ENCODE data around the gene ABCC1. TPM values are rescaled to one million over a fixed set of nuclear protein-coding genes. Genes with fewer than 3 reads are reported as not detected.

Gene ABCC1
- total RNA-seq, 1 experiment from 2014 or later = 61.9 TPM

DNA sequence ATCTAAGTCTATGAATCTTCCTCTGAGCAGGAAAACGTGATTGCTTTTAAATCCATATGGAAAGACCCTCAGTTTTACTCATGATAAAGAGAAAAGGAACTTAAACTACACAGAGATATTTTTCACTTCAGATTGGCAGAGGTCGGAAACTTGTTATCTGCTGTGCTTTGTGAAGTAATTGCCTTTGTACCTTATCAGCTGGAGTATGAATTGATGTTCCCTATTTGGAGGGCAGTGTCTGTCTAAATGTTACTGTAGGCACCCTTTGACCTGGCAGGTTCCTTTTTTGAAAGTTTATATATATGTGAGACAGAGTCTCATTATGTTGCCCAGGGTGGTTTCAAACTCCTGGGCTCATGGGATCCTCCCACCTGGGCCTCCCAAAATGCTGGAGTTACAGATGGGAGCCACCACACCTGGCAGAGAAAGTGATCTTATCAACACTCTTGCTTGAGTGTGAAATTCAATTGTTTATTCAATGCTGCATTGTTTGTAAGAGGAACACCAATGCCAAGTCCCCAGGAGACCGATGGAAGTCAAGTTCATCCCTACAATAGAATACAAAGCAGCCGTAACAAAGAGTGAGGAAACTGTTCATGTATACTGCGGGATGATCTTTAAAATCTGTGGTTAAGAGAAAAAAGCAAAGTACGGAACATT, 52.3 kb downstream of the ABCC1 start:
- POLR2A ChIA-PET = no interaction called here
- no peak overlapping the region for H3K4me3 Mint-ChIP-seq
- H3K36me3 Mint-ChIP-seq = no peaks in the 10 kb centered on the region
- no peaks in the 10 kb centered on the region for H3K27me3 Mint-ChIP-seq (ENCODE audit: low read depth)
- no peak overlapping the region; the same call in 1 of the 2 replicates for H3K27ac Mint-ChIP-seq
- H3K9me3 Mint-ChIP-seq = no peaks in the 10 kb centered on the region
- no peak for ATAC-seq
- CTCF ChIA-PET = interaction anchor here (1.3 kb wide), 1 partner anchor 13 kb away, joined by 3 read pairs; no protein-coding TSS in a partner anchor
- no peak for TF ChIP-seq SMAD4 (CRISPR knock-in tag; IDR thresholded peaks at IDR 0.05)
- no peak for TF ChIP-seq ZNF671 (CRISPR knock-in tag; IDR thresholded peaks at IDR 0.05)
- no peak for TF ChIP-seq MYBL2 (CRISPR knock-in tag; IDR thresholded peaks at IDR 0.05)
- no peak for TF ChIP-seq ZNF263 (CRISPR knock-in tag; IDR thresholded peaks at IDR 0.05; ENCODE audit: low read depth)
- no peak for TF ChIP-seq JUN (CRISPR knock-in tag; IDR thresholded peaks at IDR 0.05)
- TF ChIP-seq IRF2 (CRISPR knock-in tag; IDR thresholded peaks at IDR 0.05; ENCODE audit: borderline replicate concordance, low read depth) = no peak
- TF ChIP-seq USF1 (CRISPR knock-in tag; IDR thresholded peaks at IDR 0.05) = no peak
- no peak for TF ChIP-seq NR2C2 (CRISPR knock-in tag; IDR thresholded peaks at IDR 0.05)
- no peak for TF ChIP-seq KAT7 (CRISPR knock-in tag; IDR thresholded peaks at IDR 0.05; ENCODE audit: borderline replicate concordance)
- TF ChIP-seq NFYB (CRISPR knock-in tag; conservative IDR thresholded peaks at IDR 0.05; ENCODE audit: low read depth) = no peak
- TF ChIP-seq MXD4 (CRISPR knock-in tag; IDR thresholded peaks at IDR 0.05; ENCODE audit: borderline replicate concordance) = no peak
- TF ChIP-seq, protein P1, sequence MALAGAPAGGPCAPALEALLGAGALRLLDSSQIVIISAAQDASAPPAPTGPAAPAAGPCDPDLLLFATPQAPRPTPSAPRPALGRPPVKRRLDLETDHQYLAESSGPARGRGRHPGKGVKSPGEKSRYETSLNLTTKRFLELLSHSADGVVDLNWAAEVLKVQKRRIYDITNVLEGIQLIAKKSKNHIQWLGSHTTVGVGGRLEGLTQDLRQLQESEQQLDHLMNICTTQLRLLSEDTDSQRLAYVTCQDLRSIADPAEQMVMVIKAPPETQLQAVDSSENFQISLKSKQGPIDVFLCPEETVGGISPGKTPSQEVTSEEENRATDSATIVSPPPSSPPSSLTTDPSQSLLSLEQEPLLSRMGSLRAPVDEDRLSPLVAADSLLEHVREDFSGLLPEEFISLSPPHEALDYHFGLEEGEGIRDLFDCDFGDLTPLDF (CRISPR knock-in tag; IDR thresholded peaks at IDR 0.05) = no peak
- TF ChIP-seq E2F4 (CRISPR knock-in tag; IDR thresholded peaks at IDR 0.05; ENCODE audit: borderline replicate concordance, low read depth) = no peak
- TF ChIP-seq MLX (CRISPR knock-in tag; IDR thresholded peaks at IDR 0.05) = no peak
- DNase-seq (ENCODE audit: low spot score) = no peak
- peaks cover 9% of the 10 kb centered on the region for H3K4me1 Mint-ChIP-seq

GRCh38 chr16:16003719-16004313, 54.4 kb downstream of the ABCC1 start:
- no peak for ATAC-seq
- DNase-seq (ENCODE audit: low spot score) = no peak
- Mint-ChIP-seq H3K27me3 (ENCODE audit: low read depth) (no peaks in the 10 kb centered on the region), H3K36me3 (peaks cover under 1% of the 10 kb centered on the region; the same call in 1 of the 2 replicates), H3K27ac (no peak overlapping the region), H3K9me3 (no peaks in the 10 kb centered on the region), H3K4me3 (no peak overlapping the region), H3K4me1 (no peaks in the 10 kb centered on the region)
- CTCF ChIA-PET = no interaction called here
- POLR2A ChIA-PET = no interaction called here
- peak; percentile 40; the same call in 1 of the 2 replicates for TF ChIP-seq ZNF263 (CRISPR knock-in tag; IDR thresholded peaks at IDR 0.05; ENCODE audit: low read depth)
- TF ChIP-seq FOXK1 (CRISPR knock-in tag; IDR thresholded peaks at IDR 0.05) = no peak

DNA sequence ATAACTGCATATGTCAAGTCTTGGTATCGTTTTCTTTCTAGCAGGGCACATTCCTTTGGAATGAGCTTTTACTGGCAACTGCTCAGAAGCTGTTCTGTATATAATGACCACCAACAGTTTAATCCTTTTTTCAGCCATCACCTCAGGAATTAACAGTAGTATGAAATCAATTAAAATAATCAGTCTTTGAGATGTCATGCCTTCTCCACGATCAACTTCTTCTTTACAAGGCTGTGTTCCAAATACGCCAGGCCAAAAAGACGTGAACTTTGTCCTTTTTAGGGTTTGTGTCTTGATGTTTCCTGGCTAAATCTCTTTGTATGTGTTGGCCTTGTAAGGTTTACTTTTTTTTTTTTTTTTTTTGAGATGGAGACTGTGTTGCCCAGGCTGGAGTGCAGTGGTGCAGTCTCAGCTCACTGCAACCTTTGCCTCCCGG, 54.9 kb downstream of the ABCC1 start:
- ChIA-PET CTCF (no interaction called here), POLR2A (interaction anchor here (0.6 kb wide), 1 partner anchor 370 kb away, joined by 3 read pairs; no protein-coding TSS in a partner anchor)
- Mint-ChIP-seq H3K4me3 (no peak overlapping the region), H3K27ac (no peak overlapping the region), H3K4me1 (no peaks in the 10 kb centered on the region), H3K36me3 (peaks cover 6% of the 10 kb centered on the region), H3K27me3 (ENCODE audit: low read depth) (no peaks in the 10 kb centered on the region), H3K9me3 (no peaks in the 10 kb centered on the region)
- no peak for ATAC-seq
- DNase-seq (ENCODE audit: low spot score) = no peak
- TF ChIP-seq MYBL2 (CRISPR knock-in tag; IDR thresholded peaks at IDR 0.05) = no peak
- TF ChIP-seq NFATC4 (CRISPR knock-in tag; IDR thresholded peaks at IDR 0.05) = no peak
- no peak for TF ChIP-seq SMAD3 (CRISPR knock-in tag; IDR thresholded peaks at IDR 0.05; ENCODE audit: borderline replicate concordance)
- no peak for TF ChIP-seq ELF4 (CRISPR knock-in tag; IDR thresholded peaks at IDR 0.05; ENCODE audit: low read depth)
- no peak for TF ChIP-seq ZNF317 (CRISPR knock-in tag; IDR thresholded peaks at IDR 0.05; ENCODE audit: borderline replicate concordance, low read depth)
- no peak for TF ChIP-seq NR2C2 (CRISPR knock-in tag; IDR thresholded peaks at IDR 0.05)
- TF ChIP-seq ZNF425 (CRISPR knock-in tag; conservative IDR thresholded peaks at IDR 0.05) = no peak
- no peak for TF ChIP-seq NFYB (CRISPR knock-in tag; conservative IDR thresholded peaks at IDR 0.05; ENCODE audit: low read depth)
- TF ChIP-seq, protein P2, sequence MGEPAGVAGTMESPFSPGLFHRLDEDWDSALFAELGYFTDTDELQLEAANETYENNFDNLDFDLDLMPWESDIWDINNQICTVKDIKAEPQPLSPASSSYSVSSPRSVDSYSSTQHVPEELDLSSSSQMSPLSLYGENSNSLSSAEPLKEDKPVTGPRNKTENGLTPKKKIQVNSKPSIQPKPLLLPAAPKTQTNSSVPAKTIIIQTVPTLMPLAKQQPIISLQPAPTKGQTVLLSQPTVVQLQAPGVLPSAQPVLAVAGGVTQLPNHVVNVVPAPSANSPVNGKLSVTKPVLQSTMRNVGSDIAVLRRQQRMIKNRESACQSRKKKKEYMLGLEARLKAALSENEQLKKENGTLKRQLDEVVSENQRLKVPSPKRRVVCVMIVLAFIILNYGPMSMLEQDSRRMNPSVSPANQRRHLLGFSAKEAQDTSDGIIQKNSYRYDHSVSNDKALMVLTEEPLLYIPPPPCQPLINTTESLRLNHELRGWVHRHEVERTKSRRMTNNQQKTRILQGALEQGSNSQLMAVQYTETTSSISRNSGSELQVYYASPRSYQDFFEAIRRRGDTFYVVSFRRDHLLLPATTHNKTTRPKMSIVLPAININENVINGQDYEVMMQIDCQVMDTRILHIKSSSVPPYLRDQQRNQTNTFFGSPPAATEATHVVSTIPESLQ (CRISPR knock-in tag; IDR thresholded peaks at IDR 0.05) = no peak
- TF ChIP-seq, protein P3, sequence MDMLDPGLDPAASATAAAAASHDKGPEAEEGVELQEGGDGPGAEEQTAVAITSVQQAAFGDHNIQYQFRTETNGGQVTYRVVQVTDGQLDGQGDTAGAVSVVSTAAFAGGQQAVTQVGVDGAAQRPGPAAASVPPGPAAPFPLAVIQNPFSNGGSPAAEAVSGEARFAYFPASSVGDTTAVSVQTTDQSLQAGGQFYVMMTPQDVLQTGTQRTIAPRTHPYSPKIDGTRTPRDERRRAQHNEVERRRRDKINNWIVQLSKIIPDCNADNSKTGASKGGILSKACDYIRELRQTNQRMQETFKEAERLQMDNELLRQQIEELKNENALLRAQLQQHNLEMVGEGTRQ (CRISPR knock-in tag; IDR thresholded peaks at IDR 0.05) = no peak

All from WTC11 (cell line).